H1 (cell line): Measurements from ENCODE around the gene YIF1A. TPM values are rescaled to one million over a fixed set of nuclear protein-coding genes. Genes with fewer than 3 reads are reported as not detected.

Experiments used
- CTCF ChIA-PET: fragments of 300-600 bp; sonication (Branson Sonifier 250); formaldehyde crosslinking; loops from one replicate; lab custom pipeline; 2021; ENCODE audit not compliant: partially characterized antibody; lab: Charles Lee
- POLR2A ChIA-PET: fragments of 300-600 bp; sonication (Branson Sonifier 250); formaldehyde crosslinking; loops from one replicate; lab custom pipeline; 2021; ENCODE audit warnings: inconsistent platforms; ENCODE audit not compliant: partially characterized antibody; lab: Charles Lee
- DNase-seq, 2 experiments: peaks; one replicate each; pipeline versions ENCODE4 v3.0.0 to v3.0.0-alpha.2; 2010 to 2022; ENCODE audit warnings: low spot score in 2 of 2, low read depth in 1 of 2, mixed read lengths in 1 of 2
- FAIRE-seq: peaks from 2 replicates; lab custom pipeline; 2011; peaks lifted over from hg19 to GRCh38; lab: Jason Lieb, UNC
- H2AFZ ChIP-seq: 2 replicates; pipeline ENCODE4 v1.8.1; 2012; ENCODE audit warnings: low read length, inconsistent platforms
- H2AK5ac ChIP-seq: 2 replicates; pipeline ENCODE4 v1.6.1; 2013; ENCODE audit warnings: low read depth, low read length
- H2BK120ac ChIP-seq: replicated peaks from 2 replicates; pipeline ENCODE3; 2013; ENCODE audit warnings: low read depth, low read length, inconsistent platforms
- H2BK12ac ChIP-seq: 2 replicates; pipeline ENCODE4 v1.6.1; 2013; ENCODE audit warnings: low read depth, low read length
- H2BK15ac ChIP-seq: 2 replicates; pipeline ENCODE4 v1.6.1; 2013; ENCODE audit warnings: low read length
- H2BK20ac ChIP-seq: 2 replicates; pipeline ENCODE4 v1.6.1; 2013; ENCODE audit warnings: low read length
- H2BK5ac ChIP-seq: 2 replicates; pipeline ENCODE4 v1.6.1; 2013; ENCODE audit warnings: low read depth, low read length
- H3K14ac ChIP-seq: 2 replicates; pipeline ENCODE4 v1.6.1; 2013; ENCODE audit warnings: inconsistent platforms; ENCODE audit not compliant: insufficient read length
- H3K18ac ChIP-seq: 2 replicates; pipeline ENCODE4 v1.6.1; 2013; ENCODE audit warnings: low read length; ENCODE audit errors: extremely low read depth
- H3K23ac ChIP-seq: 2 replicates; pipeline ENCODE4 v1.6.1; 2013; ENCODE audit warnings: inconsistent platforms; ENCODE audit not compliant: insufficient read length
- H3K23me2 ChIP-seq: 2 replicates; pipeline ENCODE4 v1.6.1; 2013; ENCODE audit warnings: low read depth, low read length
- H3K27ac ChIP-seq: 2 replicates; pipeline ENCODE4 v1.6.1; 2011; ENCODE audit warnings: low read depth, low read length, inconsistent platforms
- H3K27me3 ChIP-seq, 4 experiments: replicated peaks in 1 of 4; 1 replicate in 1 of 4; 2 replicates in 3 of 4; pipeline versions ENCODE4 v1.6.1 to v1.8.1; 2011 to 2013; ENCODE audit warnings: low read length in 3 of 4, mild to moderate bottlenecking in 3 of 4, inconsistent platforms in 2 of 4, mixed read lengths in 2 of 4, moderate library complexity in 1 of 4; ENCODE audit not compliant: control insufficient read depth in 3 of 4, insufficient read depth in 3 of 4; ENCODE audit errors: extremely low read depth in 1 of 4
- H3K36me3 ChIP-seq, 4 experiments: 2 replicates each; pipeline versions ENCODE4 v1.6.1 to v1.8.1; 2011 to 2013; ENCODE audit warnings: mild to moderate bottlenecking in 4 of 4, low read length in 3 of 4, moderate library complexity in 2 of 4, control low read depth in 1 of 4, inconsistent platforms in 1 of 4; ENCODE audit not compliant: insufficient read depth in 4 of 4, control insufficient read depth in 2 of 4
- H3K4ac ChIP-seq: replicated peaks from 2 replicates; pipeline ENCODE3; 2013; ENCODE audit warnings: low read length, low read depth, mixed read lengths, inconsistent platforms; ENCODE audit not compliant: insufficient read length
- H3K4me1 ChIP-seq, 4 experiments: replicated peaks in 1 of 4; 1 replicate in 1 of 4; 2 replicates in 3 of 4; pipeline versions ENCODE4 v1.6.1 to v1.8.1; 2011 to 2013; ENCODE audit warnings: low read length in 3 of 4, inconsistent platforms in 2 of 4, mixed read lengths in 1 of 4; ENCODE audit not compliant: insufficient read depth in 4 of 4, control insufficient read depth in 3 of 4
- H3K4me2 ChIP-seq, 2 experiments: 2 replicates each; pipeline versions ENCODE4 v1.6.1 to v1.8.1; 2011 to 2013; ENCODE audit warnings: low read depth in 2 of 2, low read length in 2 of 2, control low read depth in 1 of 2, inconsistent platforms in 1 of 2, mild to moderate bottlenecking in 1 of 2; ENCODE audit not compliant: insufficient read depth in 1 of 2
- H3K4me3 ChIP-seq, 4 experiments: fragments of 200-600, 300-600 bp in 1 of 4; sonication (generic), shearing (Covaris generic), sonication (Bioruptor Twin) in 1 of 4; 2 replicates each; pipeline versions ENCODE4 v1.5.1 to v1.8.1; 2011 to 2016; ENCODE audit warnings: low read length in 4 of 4, low read depth in 3 of 4, control low read depth in 2 of 4, inconsistent platforms in 2 of 4, mild to moderate bottlenecking in 2 of 4, mixed read lengths in 1 of 4, moderate library complexity in 1 of 4; ENCODE audit not compliant: insufficient read depth in 2 of 4; ENCODE audit errors: extremely low read depth in 1 of 4
- H3K56ac ChIP-seq: replicated peaks from 2 replicates; pipeline ENCODE3; 2013; ENCODE audit warnings: low read depth, mild to moderate bottlenecking, mixed read lengths, low read length, inconsistent platforms; ENCODE audit not compliant: insufficient read length
- H3K79me1 ChIP-seq: 2 replicates; pipeline ENCODE4 v1.6.1; 2013; ENCODE audit warnings: low read depth, low read length, control low read depth
- H3K79me2 ChIP-seq, 2 experiments: 2 replicates each; pipeline versions ENCODE4 v1.6.1 to v1.8.1; 2012 to 2013; ENCODE audit warnings: low read length in 2 of 2, mild to moderate bottlenecking in 2 of 2, inconsistent platforms in 1 of 2; ENCODE audit not compliant: insufficient read depth in 2 of 2, control insufficient read depth in 1 of 2
- H3K9ac ChIP-seq, 4 experiments: replicated peaks in 1 of 4; 1 replicate in 1 of 4; 2 replicates in 3 of 4; pipeline versions ENCODE4 v1.6.1 to v1.8.1; 2011 to 2013; ENCODE audit warnings: low read depth in 3 of 4, low read length in 3 of 4, control low read depth in 2 of 4, mild to moderate bottlenecking in 2 of 4, moderate library complexity in 2 of 4, inconsistent platforms in 1 of 4; ENCODE audit errors: extremely low read depth in 1 of 4
- H3K9me3 ChIP-seq, 2 experiments: 2 replicates each; pipeline versions ENCODE4 v1.6.1 to v1.8.1; 2012 to 2013; ENCODE audit warnings: mild to moderate bottlenecking in 2 of 2, moderate library complexity in 2 of 2, control low read depth in 1 of 2, inconsistent platforms in 1 of 2, low read depth in 1 of 2, low read length in 1 of 2, mixed read lengths in 1 of 2; ENCODE audit not compliant: insufficient read depth in 2 of 2
- H4K20me1 ChIP-seq, 2 experiments: replicated peaks in 1 of 2; 2 replicates each; pipeline versions ENCODE3 to v1.8.1; 2011 to 2013; ENCODE audit warnings: inconsistent platforms in 2 of 2, low read length in 2 of 2, mild to moderate bottlenecking in 1 of 2; ENCODE audit not compliant: insufficient read depth in 2 of 2, control insufficient read depth in 1 of 2
- H4K5ac ChIP-seq: 2 replicates; pipeline ENCODE4 v1.6.1; 2013; ENCODE audit warnings: low read length, low read depth, mixed read lengths, inconsistent platforms; ENCODE audit not compliant: insufficient read length
- H4K8ac ChIP-seq: 2 replicates; pipeline ENCODE4 v1.8.0; 2013; ENCODE audit warnings: mild to moderate bottlenecking, moderate library complexity, low read length, inconsistent platforms; ENCODE audit not compliant: insufficient read depth; ENCODE audit errors: extremely low read depth
- H4K91ac ChIP-seq: replicated peaks from 2 replicates; pipeline ENCODE3; 2013; ENCODE audit warnings: low read length, mixed read lengths, inconsistent platforms; ENCODE audit not compliant: insufficient read length
- CREB1 ChIP-seq: IDR thresholded peaks from 2 replicates; pipeline ENCODE4 v1.6.1; 2012; ENCODE audit warnings: inconsistent platforms
- E2F6 ChIP-seq: IDR thresholded peaks from 2 replicates; pipeline ENCODE4 v1.6.1; 2012; ENCODE audit warnings: inconsistent platforms
- MAX ChIP-seq: IDR thresholded peaks from 2 replicates; pipeline ENCODE4 v1.6.1; 2012; ENCODE audit warnings: inconsistent platforms
- WGBS, 2 experiments: shearing (Covaris generic) in 1 of 2; methylation state at CpG; one replicate each; pipeline versions ENCODE4 v1.1.6 to v1.1.7; 2013 to 2015; ENCODE audit warnings: low lambda C conversion rate in 2 of 2, mixed read lengths in 2 of 2, inconsistent platforms in 1 of 2, low coverage in 1 of 2, missing lambda C conversion rate in 1 of 2; ENCODE audit not compliant: insufficient replicate concordance in 2 of 2, insufficient coverage in 1 of 2, insufficient read length in 1 of 2; ENCODE audit errors: extremely low coverage in 1 of 2, missing lambda C conversion rate in 1 of 2; 5-methylcytosine and 5-hydroxymethylcytosine counted together
- polyA plus RNA-seq, 7 experiments: library from polyadenylated mRNA; depleted of rRNA in 3 of 7; stranded (reverse) in 5 of 7; unstranded in 2 of 7; fragments of >200 nt in 5 of 7; fragments of 200-250 nt in 2 of 7; gene quantifications; 1 replicate in 5 of 7; 2 replicates in 1 of 7; 4 replicates in 1 of 7; pipeline versions ENCODE4 v1.2.1 to v1.2.3, GENCODE V29; 2011 to 2013; ENCODE audit warnings: missing spikeins in 2 of 7, mixed read lengths in 2 of 7
- total RNA-seq: library from RNA; stranded (reverse); fragmentation: NEBNext Ultra II Directional; extraction: Animal tissue kit (Norgen Biotek cat#: 25700); gene quantifications from 2 replicates; pipeline ENCODE4 v1.2.1, GENCODE V29; 2021

The YIF1A gene
- total and polyA plus RNA-seq, 2 of the 8 experiments (the other 6 are each of a cell fraction or from before 2014, with no cell fraction given): 70.1 to 178 TPM

GRCh38 chr11:66335531-66336233, 46.7 kb upstream of the YIF1A start:
- Histone ChIP-seq H3K9ac (peak overlapping the region in 1 of 4 experiments; percentile 29; a peak in 1 of 7 replicates), H3K79me2 (no peaks in the 10 kb centered on the region), H3K4me1 (peaks cover 0 to 20% (median 14%) of the 10 kb centered on the region in 4 experiments; a peak in 6 of 7 replicates), H3K9me3 (no peaks in the 10 kb centered on the region), H4K91ac (peak overlapping the region; percentile 20), H2AK5ac (peak overlapping the region; percentile 93; the same call in 1 of the 2 replicates), H3K56ac (no peak overlapping the region), H3K14ac (no peak overlapping the region), H3K79me1 (no peaks in the 10 kb centered on the region), H3K36me3 (peaks cover 0 to 3% (median 0%) of the 10 kb centered on the region in 4 experiments; a peak in 4 of 8 replicates), H2AFZ (peak overlapping the region; percentile 27; the same call in 1 of the 2 replicates), H3K27me3 (no peaks in the 10 kb centered on the region; a peak in 2 of 7 replicates), H2BK20ac (peak overlapping the region; percentile 48; the same call in 1 of the 2 replicates), H3K23me2 (no peaks in the 10 kb centered on the region; the same call in 1 of the 2 replicates), H3K27ac (no peak overlapping the region), H2BK15ac (peak overlapping the region; percentile 98; the same call in 1 of the 2 replicates), H2BK120ac (no peak overlapping the region), H2BK12ac (peak overlapping the region; percentile 75; the same call in 1 of the 2 replicates), H3K4me3 (peak overlapping the region; percentile 1 to 62 (median 48); a peak in 7 of 8 replicates), H3K4me2 (peak overlapping the region; percentile 68 to 81), H3K23ac (no peak overlapping the region), H4K8ac (peak overlapping the region; percentile 79; the same call in 1 of the 2 replicates), H3K18ac (peak overlapping the region; percentile 78), H2BK5ac (peak overlapping the region; percentile 85; the same call in 1 of the 2 replicates), H3K4ac (no peak overlapping the region), H4K5ac (no peak overlapping the region), H4K20me1 (no peaks in the 10 kb centered on the region)
- ChIA-PET CTCF (interaction anchor here (0.8 to 8.7 kb wide), 20 partner anchors 9 to 143 kb away, joined by 3 to 242 read pairs (median 8); partner anchors contain the start of genes BRMS1, CD248 and YIF1A), POLR2A (interaction anchor here (0.6 to 8.5 kb wide), 15 partner anchors 9 to 68 kb away, joined by 3 to 61 read pairs (median 5); partner anchors contain the start of genes B4GAT1, BRMS1 and CD248)
- FAIRE-seq (no peak), DNase-seq (peak in 1 of 2 experiments; percentile 77)
- 36% methylated on average over 30 of the region's 35 CpGs; no CpG with 5 or more reads in 1 of the 2 experiments for WGBS, 2 experiments
- TF ChIP-seq MAX (peak; percentile 82), E2F6 (peak; percentile 82), CREB1 (no peak)
